GM03348 (cell line): ENCODE results near the gene SAT1.

ENCODE experiments used
- DNase-seq: peaks from one replicate; pipeline ENCODE4 v3.0.0; 2012; ENCODE audit warnings: low spot score

Gene SAT1

DNA sequence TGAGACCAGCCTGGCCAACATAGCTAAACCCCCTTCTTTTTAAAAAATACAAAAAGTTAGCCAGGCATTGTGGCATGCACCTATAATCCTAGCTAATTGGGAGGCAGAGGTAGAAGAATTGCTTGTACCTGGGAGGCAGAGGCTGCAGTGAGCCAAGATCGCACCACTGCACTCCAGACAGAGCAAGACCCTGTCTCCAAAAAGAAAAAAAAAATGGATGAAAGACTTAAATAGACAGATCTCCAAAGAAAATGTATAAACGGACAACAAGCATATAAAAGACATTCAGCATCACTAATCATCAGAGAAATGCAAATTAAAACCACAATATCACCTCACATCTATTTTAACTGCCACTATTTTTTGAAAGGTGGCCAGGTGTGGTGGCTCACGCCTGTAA is 6.6 kb upstream of the SAT1 start:
- no peak for DNase-seq

DNA sequence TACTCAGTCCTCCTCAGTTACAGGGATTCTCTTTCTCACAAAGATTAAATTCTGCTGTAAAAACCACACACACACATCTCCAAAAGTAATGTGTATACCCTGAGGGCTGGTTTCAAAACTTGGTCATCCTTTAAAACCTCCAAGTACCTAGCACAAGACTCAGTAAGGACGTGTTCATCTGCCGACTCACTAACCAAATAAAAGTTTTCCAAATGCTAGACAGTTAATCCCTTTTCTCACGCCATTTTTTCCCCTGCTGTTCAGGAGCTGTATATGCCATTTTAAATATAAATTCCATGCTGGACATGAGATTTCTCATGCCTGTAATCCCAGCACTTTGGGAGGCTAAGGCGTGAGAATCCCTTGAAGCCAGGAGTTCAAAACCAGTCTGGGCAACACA is 3.9 kb upstream of the SAT1 start:
- DNase-seq: no peak

DNA sequence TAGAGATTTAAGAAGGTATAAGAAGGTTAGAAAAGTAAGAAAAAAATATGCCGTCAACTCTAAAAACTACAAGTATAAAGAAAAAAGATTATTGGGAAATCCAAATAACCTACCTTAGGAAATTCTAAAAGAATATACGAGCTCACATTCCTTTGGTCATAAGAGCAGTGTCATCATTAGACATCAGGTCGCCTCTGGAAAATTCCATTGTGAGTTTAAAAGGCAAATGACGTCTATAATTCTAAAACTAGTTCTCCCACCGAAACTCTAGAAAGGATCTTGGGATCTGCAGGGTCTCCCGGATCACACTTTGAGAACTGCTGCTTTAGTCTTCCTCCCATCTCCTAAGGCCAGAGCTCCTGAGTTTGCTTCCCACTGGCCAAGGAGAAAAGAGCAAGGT is 518 bp upstream of the SAT1 start:
- DNase-seq: no peak

GRCh38 chrX:23783589-23784469 is 856 bp downstream of the SAT1 start:
- DNase-seq: no peak

DNA sequence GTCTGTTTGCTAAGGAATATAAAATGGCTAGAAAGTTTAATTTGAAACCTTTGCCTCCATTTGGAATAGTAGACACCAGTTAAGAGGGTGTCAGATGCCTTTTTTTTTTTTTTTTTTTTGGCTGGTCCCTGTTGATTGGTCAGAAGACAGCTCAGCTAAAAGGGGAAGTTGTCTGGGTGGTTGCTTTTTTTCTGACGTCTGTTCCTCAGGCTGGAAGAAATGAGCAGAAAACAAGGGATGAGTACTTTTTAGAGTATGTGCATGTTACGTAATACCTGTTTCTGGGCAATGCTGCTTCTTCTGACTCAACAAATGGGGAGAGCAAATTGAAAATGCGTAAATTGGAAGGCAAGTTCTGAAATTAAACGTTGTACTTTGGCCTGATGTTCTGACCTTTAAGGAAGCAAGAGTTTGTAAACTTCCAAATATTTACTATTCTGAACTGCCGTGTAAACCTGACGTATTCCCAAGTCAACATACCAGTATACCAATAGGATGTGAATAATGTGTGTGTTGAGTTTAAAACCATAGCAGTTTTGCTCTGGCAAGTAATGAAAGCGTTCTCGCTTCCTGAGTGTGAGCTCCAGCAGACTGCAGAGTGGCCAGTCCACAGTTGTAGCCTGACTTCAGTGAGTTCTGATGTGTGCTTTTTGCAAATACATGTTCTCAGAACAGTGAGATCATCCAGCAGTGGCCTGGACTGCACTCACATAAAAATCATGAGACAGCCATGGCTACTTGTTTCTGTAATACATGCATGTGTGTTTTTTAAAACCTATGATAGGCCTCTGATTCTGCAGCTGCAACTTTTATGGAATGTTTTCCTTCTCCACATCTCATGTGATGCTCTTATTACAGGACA is 1.7 kb downstream of the SAT1 start:
- DNase-seq: peak; percentile 35

- no peak for DNase-seq
Observed at GRCh38 chrX:23785580-23785979, 2.6 kb downstream of the SAT1 start.

- DNase-seq: no peak
Observed at GRCh38 chrX:23786268-23786815, 3.4 kb downstream of the SAT1 start.

DNA sequence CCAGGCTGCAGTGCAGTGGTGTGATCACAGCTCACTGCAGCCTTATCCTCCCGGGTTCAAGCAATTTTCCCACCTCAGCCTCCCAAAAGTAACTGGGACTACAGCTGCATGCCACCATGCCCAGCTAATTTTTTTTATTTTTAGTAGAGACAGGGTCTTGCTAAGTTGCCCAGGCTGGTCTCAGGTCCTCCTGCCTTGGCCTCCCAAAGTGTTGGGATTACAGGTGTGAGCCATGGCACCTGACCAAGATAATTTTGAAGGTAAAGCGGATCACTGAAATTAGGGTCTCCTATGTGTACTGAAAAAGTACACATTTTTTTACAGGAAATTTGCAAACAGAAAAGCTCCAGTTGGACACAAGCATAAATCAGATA is 4.8 kb downstream of the SAT1 start:
- no peak for DNase-seq

GRCh38 chrX:23788521-23788920 is 5.5 kb downstream of the SAT1 start:
- DNase-seq: no peak

DNA sequence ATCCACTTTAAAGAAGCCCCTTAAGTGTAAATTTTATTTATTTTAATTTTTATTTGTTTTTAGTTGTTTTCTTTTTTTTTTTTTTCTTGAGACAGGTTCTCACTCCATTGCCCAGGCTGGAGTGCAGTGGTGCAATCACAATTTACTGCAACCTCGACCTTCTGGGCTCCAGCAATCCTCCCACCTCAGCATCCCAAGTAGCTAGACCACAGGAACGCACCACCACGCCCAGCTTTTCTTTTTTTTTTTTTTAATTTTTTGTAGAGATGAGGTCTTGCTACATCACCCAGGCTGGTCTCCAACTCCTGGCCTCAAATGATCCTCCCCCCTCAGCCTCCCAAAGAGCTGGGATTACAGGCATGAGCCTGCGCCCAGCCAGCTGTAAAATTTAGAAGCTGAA is 6.0 kb downstream of the SAT1 start:
- DNase-seq: no peak

- DNase-seq: no peak
Observed at GRCh38 chrX:23789386-23790154, 6.6 kb downstream of the SAT1 start.

GRCh38 chrX:23790155-23790497 is 7.2 kb downstream of the SAT1 start:
- no peak for DNase-seq

DNA sequence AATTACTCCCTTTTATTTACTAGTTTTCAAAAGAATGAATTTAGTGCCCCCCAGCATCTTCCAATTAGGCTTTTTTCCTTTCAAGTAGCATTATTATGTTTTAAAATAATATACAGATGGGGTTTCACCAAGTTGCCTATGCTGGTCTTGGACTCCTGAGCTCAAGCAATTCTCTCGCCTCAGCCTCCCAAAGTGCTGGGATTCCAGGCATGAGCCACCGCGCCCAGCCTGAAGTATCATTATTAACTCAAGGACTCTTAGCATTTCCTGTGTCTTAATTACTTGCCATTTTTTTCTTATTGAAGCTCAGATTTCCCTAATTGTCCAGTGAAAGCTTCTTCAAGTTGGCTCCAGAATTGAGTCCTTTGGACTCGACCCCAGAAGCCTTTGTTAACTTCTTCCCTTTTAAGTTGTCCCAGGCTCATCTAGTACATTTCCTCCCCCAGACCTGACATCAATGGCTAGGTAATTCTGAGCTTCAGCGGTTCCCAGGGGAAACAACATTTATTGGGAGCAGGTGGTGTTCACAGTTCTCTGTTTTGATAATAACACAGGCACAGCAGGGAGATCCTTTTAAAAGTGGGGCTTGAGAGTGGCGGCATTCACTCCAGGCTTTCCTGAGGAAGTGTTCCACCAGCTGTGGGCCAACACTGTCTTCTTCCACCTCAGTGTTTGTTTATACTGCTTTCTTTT is 10.0 kb downstream of the SAT1 start:
- DNase-seq: no peak

DNA sequence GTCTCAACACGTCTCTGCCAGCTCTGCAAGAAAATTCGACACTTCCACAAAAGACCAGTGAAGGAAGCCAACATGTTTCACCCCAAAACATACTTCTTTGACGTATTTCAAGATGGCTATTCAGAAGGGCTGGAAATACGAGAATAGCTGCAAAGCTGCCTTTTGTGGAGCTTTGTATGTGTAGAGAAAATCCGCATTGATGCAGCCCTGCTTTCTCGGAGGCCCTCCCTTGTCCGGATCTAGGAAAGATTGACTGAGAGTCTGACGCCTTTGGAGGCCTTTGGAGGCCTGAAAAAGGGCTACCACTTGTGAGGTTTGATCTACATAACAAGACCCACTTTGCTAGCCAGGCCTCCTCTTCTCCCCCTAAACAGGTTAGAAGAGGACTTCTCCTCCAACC is 12.2 kb downstream of the SAT1 start:
- no peak for DNase-seq

- DNase-seq: no peak
Observed at GRCh38 chrX:23797371-23798128, 14.6 kb downstream of the SAT1 start.

DNA sequence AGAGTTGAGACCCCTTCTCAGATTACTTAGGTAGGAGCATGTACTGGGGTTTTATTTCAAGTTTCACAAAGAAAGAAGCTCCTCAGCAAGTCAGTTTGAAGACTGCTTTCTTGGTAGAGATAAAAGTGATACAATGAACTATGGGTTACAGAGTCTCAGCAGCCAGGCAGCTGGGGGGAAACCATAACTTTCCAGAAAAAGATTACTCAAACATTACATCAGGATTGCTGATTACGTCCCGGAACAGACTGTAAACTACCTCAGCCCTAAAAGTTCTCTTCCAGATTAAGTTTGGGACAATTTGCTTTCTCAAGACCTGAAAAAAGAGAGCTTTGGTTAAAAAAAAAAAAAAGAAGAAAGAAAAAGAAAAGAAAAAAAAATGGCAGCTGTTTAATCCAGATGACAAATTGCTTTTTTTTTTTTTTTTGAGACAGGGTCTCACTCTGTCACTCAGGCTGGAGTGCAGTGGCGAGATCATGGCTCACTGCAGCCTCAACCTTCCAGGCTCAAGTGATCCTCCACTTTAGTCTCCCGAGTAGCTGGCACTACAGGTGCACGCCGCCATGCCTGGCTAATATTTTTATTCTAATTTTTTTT is 16.6 kb downstream of the SAT1 start:
- no peak for DNase-seq

DNA sequence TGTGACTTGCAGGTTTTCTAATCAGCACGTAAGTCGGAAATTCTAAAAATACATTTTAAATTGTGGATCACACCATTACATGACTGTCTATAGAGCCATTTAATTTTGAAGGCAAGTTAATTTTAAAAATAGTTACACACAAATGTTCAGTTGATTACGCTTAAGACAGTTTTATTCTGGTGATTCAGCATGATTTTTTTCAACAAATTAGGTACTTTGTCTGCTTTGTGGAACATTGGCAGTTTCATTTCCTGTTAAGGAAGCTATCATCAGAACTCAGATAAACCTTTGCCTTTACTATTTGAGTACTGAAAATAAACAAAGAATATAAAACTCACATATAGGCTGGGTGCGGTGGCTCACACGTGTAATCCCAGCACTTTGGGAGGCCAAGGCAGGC is 19.5 kb downstream of the SAT1 start:
- no peak for DNase-seq

DNA sequence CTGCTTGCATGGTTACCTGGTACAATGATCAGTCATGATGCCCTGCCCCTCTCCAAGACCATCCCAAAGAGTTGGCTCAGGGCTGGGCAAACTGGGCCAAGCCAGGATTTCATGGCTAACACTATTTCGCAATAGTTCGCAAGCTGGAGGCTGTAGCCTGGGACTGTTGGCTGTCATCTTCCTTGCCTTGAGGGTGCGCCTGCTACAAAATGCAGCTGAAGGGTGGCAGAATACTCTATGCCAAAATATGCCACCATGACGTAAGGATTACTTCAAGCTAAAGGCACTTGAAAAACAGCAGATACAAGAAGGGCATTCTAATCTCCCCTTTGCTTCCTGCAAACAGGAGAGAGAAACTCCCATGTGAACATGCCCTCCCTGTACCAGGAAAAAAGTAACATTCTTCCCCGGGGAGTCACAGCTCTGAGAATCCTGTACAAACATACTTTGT is 21.0 kb downstream of the SAT1 start:
- DNase-seq: no peak

- no peak for DNase-seq
Observed at GRCh38 chrX:23804578-23804977, 21.6 kb downstream of the SAT1 start.

DNA sequence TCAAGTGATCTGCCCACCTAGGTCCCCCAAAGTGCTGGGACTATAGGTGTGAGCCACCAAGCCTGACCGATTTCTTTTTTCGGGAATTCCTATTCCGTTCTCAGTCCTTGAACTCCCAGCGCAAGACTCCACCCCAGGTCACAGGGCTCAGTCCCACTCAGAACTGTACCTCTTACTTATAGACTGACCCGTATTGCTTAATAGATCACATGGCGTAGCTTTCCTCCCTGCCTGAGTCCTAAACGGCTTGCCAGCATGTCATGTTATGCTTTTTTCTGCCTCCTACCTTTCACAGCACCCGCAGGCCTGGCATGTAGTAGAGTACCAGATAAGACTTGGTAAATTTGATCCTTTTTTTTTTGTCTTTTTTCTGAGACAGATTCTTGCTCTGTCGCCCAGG is 22.4 kb downstream of the SAT1 start:
- no peak for DNase-seq

DNA sequence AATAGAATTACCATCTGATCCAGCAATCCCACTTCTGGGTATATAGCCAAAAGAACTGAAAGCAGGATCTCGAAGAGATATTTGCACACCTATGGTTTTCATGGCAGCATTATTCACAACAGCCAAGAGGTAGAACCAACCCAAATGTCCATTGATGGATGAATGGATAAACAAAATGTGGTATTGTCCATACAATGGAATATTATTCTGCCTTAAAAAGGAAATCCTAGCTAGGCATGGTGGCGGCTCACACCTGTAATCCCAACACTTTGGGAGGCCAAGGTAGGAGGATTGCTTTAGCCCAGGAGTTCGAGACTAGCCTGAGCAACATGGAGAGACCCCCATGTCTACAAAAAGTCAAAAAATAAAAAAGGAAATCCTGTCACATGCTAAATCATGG is 27.3 kb downstream of the SAT1 start:
- no peak for DNase-seq
